Activated CD4-positive, alpha-beta T cell treated with anti-CD3 and anti-CD28 coated beads, Interleukin-2, Interleukin-6, amounts not matched to agents 100 ng/mL and 50 ng/mL, durations not matched to agents 16 hours and 8 hours (primary cell): ENCODE results near the gene FBXL4.

Experiments
- DNase-seq: peaks from one replicate; pipeline ENCODE4 v3.0.0-alpha.2; 2020

The FBXL4 gene

GRCh38 chr6:98836962-98837944 lies 110.5 kb downstream of the FBXL4 start:
- no peak for DNase-seq

DNA sequence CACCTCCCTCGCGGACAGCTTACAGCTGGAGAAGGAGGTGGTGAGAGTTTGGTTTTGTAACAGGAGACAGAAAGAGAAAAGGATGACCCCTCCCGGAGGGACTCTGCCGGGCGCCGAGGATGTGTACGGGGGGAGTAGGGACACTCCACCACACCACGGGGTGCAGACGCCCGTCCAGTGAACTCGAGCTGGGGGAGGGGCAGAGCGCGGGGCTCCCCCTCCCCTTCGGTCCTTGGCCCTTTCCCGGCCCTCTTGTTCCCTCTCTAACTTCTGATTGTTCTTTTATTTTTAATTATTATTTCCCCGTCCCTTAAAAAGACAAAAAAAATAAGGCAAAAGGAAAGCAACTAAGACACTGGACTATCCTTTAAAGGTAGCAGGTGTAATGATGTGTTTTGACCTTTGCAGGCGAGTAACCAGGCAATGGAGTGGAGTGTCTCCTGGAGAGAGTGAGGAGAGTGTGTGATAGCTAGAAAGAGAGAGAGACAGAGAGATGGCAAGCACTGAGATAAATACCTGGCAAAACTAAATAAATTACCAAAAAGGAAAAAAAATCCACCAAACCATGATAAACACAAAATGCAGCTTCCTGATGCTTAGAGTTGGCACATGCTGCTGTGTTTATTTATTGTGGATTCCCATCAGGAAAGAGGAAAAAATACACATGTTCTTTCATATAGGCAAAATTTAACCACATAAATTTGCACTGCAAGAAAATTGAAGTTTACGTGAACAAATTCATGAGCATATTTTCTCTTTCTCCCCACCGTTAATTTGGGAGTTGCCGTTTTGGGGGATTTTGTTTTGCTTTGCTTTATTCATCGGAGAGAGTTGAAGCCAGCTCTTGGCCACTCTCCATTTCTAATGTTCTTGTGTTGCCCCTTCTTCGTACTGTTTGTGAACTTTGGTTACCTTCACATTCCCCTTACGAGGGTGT lies 111.5 kb downstream of the FBXL4 start:
- no peak for DNase-seq

- DNase-seq, result peak; percentile 17
Measured at GRCh38 chr6:98835149-98836024, 112.4 kb downstream of the FBXL4 start.

DNA sequence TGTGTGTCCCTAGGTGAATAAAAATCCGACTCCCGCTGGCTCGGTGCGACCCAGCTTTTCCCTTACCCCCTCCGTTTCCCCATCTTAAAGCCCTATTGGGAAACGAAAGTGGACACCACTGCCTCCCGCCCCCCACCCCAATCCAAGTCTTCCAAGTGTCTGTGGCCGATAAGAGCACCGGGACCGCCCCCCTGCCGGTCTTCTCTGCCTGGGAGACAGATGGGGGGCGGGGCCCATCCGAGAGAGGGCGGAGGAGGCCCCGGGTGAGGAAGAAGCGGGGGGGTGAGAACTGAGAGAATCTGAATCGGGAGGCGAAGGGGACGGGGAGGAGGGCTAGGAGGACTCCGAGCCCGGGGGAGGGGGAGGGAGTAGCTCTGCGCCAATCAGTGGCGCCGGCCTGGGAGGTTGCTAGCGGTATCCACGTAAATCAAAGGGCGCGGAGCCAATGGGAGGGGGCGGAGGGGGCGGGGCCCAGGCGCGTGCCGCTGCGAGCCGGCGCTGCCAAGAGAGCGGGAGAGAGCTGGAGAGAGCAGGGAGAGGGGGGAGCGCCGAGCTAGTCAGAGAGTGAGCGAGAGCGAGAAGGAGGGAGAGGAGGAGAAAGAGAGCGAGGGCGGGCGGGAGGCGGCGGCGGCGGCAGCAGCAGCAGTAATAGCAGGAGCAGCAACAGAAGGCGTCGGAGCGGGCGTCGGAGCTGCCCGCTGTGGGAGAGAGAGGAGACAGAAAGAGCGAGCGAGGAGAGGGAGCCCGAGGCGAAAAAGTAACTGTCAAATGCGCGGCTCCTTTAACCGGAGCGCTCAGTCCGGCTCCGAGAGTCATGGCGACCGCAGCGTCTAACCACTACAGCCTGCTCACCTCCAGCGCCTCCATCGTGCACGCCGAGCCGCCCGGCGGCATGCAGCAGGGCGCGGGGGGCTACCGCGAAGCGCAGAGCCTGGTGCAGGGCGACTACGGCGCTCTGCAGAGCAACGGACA lies 113.4 kb downstream of the FBXL4 start, which contains the start of gene POU3F2:
TSS of gene POU3F2 (plus strand) at position 515 of the 972 bp plus-strand sequence. CDS start at position 815, 300 bp downstream.
- DNase-seq, result peak; percentile 72

- DNase-seq, result peak; percentile 16
Measured at GRCh38 chr6:98833307-98834059, 114.3 kb downstream of the FBXL4 start.

DNA sequence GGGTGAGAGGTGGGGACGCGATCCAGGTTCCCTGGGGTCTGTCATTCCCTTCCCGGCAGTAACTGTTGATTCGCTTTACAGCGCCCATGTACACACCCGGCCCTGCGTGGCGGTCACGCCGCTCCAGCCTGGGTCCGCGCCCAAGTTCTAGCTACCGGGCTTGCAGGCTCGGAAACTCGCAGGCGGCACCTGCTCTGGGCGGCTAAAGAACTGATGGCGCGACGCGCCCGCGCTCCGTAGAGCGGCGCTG lies 114.8 kb downstream of the FBXL4 start:
- peak; percentile 46 for DNase-seq

DNA sequence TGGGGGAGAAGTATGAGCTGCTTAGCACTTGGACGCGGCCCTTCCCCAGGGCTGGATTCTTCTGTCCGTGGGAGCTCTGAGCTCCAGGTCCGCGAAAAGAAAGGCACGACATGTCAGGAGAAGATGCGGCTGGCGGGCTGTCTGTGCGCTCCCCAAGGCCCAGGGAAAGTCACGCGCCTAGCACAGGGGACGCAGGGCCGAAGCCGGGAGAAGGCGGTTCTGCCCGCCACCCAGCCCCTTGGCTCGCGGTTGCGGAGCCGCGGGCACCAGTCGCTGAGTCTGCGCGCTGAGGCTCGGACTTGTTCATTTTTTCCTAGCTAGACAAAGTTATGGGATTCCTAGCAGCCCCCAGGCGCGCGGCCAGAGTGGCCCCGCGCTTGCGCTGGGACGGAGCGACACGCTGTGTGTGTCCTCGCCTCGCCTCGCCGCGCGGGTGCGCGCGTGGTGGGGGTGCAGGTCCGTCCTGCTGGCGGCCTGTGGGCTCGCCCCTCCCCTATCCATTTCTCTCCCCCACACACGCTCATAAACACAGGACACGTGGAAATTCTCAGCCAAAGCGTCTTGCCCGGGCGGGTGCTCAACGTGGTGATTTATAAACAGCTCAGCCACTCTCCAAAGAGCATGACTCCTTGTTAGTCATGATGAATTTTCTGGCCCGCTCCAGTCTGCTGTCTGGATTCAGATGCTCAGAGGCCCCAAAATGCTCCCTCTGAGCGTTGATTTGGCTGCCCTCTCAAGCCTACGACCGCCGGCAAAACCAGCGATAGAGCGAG lies 115.3 kb downstream of the FBXL4 start:
- no peak for DNase-seq

DNA sequence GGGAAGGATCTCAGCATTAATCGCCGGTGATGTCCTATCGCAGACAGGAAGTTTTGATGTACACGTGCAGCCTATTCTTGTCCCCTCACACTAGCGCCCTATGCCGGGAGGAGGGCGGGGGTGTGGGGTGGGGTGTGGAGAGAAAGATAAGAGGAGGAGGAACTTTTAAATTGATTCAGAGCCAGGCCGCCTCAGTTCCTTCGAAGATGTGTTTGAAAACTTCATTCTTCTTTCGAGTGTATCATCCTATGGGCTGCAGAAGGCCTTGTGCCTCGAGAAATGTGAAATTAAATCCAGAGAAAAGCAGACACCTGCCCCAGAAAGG lies 115.8 kb downstream of the FBXL4 start:
- DNase-seq, result no peak

GRCh38 chr6:98831057-98831958 lies 116.4 kb downstream of the FBXL4 start:
- DNase-seq, result no peak

DNA sequence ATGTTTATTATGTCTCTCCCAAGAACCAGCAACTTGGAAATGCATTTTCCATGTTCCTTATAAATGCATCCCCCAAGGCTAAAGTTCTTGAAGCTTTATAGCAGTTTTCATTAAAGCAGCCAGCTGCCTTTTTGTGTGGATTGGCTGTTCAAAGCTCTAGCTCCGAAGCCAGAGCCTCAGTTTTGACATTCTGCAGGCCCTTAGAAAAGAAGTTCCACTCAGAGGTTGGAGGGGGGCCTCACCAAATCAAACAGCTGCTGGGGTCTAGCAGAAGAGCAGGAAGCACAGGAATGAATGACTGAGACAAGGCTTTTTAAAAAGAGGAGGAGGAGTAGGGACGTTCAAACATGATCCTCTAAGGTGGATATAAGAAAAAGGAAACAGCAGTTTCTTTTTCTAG lies 117.6 kb downstream of the FBXL4 start:
- no peak for DNase-seq

- DNase-seq, result no peak
Measured at GRCh38 chr6:98828941-98829411, 118.8 kb downstream of the FBXL4 start.

DNA sequence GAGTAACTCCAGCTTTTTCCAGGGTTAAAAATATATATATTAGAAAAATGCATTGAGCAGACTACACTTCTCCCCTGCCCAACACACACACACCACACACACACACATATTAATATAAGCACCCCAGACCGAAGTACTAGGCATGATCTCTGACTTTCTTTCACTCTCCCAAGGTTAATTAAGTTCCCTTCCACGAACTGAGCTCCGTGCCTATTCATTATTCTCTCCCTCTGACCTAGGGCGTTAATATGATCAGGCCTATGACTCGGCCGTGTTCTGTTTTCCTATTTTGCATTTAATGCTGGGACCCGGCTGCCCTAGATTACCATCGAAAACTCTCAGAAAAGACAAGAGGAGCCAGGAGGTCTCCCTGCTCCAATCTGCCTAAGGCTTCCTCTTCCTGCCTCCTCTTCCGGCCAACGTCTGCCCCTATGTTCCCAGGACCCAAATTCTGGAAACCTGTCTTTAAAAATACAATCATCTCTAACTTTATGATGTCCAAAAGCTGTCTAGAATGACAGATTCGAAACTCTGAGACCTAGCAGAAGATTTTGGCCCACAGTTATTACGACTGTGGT lies 119.4 kb downstream of the FBXL4 start:
- no peak for DNase-seq

- DNase-seq, result no peak
Measured at GRCh38 chr6:98827295-98828159, 120.2 kb downstream of the FBXL4 start.

DNA sequence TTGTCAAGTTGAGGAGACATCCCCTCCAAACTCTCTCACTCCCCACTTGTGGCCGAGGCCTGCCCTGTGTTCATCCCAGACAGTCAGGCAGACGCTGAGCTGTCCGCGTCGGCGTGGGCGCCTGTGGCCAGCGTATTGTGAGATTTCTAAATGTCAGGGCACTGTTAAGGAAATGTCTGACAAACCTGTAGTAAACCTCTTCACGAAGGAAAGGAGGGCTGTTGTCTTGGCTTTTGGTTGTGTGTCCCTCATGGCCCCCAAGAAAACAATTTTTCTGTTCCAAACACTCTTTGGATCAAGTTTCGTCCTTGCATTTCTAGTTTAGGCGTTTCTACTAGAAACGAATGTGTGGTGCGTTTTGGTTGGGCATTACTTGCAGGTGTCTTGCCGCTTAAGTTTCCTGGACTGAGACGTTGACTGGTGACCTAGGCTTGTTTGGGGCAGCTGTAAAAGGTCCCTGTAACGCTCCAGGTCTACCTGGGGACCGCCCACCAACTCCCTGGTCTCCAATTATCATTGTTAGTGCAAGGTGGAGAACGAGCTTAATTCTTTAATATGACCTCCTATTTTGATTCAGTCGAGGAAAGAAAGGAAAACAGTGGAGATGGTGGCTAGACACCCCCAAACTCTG lies 122.0 kb downstream of the FBXL4 start:
- DNase-seq, result no peak

DNA sequence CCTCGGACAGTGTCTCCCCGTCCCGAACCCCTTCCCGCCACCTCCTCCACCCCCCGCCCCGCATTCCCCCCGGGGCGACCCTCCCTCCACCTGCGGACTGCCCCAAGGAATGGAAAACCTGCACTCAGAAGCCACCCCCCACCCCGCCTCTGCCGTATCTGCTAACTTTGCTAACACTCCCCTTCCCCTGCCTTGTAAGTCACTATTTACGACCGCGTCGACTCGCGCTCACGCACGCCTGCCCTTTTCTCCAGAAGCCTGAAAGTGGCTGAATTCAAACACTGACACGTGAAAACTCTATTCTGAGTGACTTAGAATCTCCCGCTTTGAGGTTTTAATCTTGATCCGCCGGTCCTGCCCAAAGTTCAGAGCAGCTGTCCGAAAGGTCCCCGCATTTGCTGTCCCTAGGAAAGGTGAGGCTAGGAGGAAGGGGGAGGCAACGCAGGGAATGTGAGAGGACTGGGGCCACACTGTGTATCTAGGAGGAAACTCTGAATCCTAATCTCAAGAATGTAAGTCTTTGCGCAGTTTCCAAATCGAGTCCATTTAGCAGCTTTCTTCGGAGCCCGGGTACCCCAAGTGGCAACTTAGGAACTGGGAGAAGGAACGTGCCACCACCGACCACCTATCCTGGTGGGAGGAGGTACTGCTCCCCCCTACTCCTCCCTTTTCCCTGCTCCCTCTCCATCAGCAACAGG lies 122.7 kb downstream of the FBXL4 start:
- no peak for DNase-seq
